Endometrium (tissue), 2 donors: ENCODE data around the gene DCLK1.
"Not testable (repeated sequence)": the region's sequence is repeated elsewhere in the genome, so short reads cannot be mapped to it uniquely, and the experiment has no call there.

Experiments used
- FAIRE-seq: peaks from 2 replicates; lab custom pipeline; 2012; peaks lifted over from hg19 to GRCh38; lab: Jason Lieb, UNC
- donor health status: control.
- donor health status: control.

The DCLK1 gene

GRCh38 chr13:36130552-36131221 lies 495 bp downstream of the DCLK1 start:
- no peak for FAIRE-seq

GRCh38 chr13:36130193-36130551 lies 1.0 kb downstream of the DCLK1 start:
- no peak for FAIRE-seq

- FAIRE-seq = no peak
Measured at GRCh38 chr13:36129539-36129938, 1.6 kb downstream of the DCLK1 start.

GRCh38 chr13:36126491-36126890 lies 4.7 kb downstream of the DCLK1 start:
- no peak for FAIRE-seq

GRCh38 chr13:36125841-36126240 lies 5.3 kb downstream of the DCLK1 start:
- no peak for FAIRE-seq

GRCh38 chr13:36124236-36124822 lies 6.9 kb downstream of the DCLK1 start:
- FAIRE-seq = no peak

- FAIRE-seq = no peak
Measured at GRCh38 chr13:36115306-36115705, 15.9 kb downstream of the DCLK1 start.

GRCh38 chr13:36114233-36114632 lies 16.9 kb downstream of the DCLK1 start:
- no peak for FAIRE-seq

GRCh38 chr13:36108954-36109353 lies 22.2 kb downstream of the DCLK1 start:
- no peak for FAIRE-seq

GRCh38 chr13:36108342-36108741 lies 22.8 kb downstream of the DCLK1 start:
- FAIRE-seq = no peak

GRCh38 chr13:36107521-36107920 lies 23.7 kb downstream of the DCLK1 start:
- FAIRE-seq = no peak

- FAIRE-seq = no peak
Measured at GRCh38 chr13:36105726-36106125, 25.5 kb downstream of the DCLK1 start.

GRCh38 chr13:36102721-36103120 lies 28.5 kb downstream of the DCLK1 start:
- FAIRE-seq = no peak

- not testable (repeated sequence) for FAIRE-seq
Measured at GRCh38 chr13:36101907-36102306, 29.3 kb downstream of the DCLK1 start.

- FAIRE-seq = no peak
Measured at GRCh38 chr13:36101157-36101556, 30.0 kb downstream of the DCLK1 start.

GRCh38 chr13:36098080-36098479 lies 33.1 kb downstream of the DCLK1 start:
- FAIRE-seq = no peak

- no peak for FAIRE-seq
Measured at GRCh38 chr13:36096461-36097416, 34.4 kb downstream of the DCLK1 start.

- no peak for FAIRE-seq
Measured at GRCh38 chr13:36094478-36094877, 36.7 kb downstream of the DCLK1 start.

GRCh38 chr13:36090592-36090991 lies 40.6 kb downstream of the DCLK1 start:
- no peak for FAIRE-seq

- no peak for FAIRE-seq
Measured at GRCh38 chr13:36089130-36089647, 42.0 kb downstream of the DCLK1 start.

- FAIRE-seq = no peak
Measured at GRCh38 chr13:36088463-36088862, 42.7 kb downstream of the DCLK1 start.

- no peak for FAIRE-seq
Measured at GRCh38 chr13:36088001-36088400, 43.2 kb downstream of the DCLK1 start.

- FAIRE-seq = no peak
Measured at GRCh38 chr13:36086117-36086516, 45.1 kb downstream of the DCLK1 start.
